Measurements from ENCODE around the gene FAM163B. TPM values are rescaled to one million over a fixed set of nuclear protein-coding genes. Genes with fewer than 3 reads are reported as not detected.
"Not testable (repeated sequence)": the region's sequence is repeated elsewhere in the genome, so short reads cannot be mapped to it uniquely, and the experiment has no call there.

Gene FAM163B
- total RNA-seq, 2 experiments from 2014 or later, result not detected

- Mint-ChIP-seq H3K27me3 (no peaks in the 10 kb centered on the region), H3K4me3 (no peak overlapping the region), H3K9me3 (no peaks in the 10 kb centered on the region), H3K4me1 (no peaks in the 10 kb centered on the region), H3K27ac (no peak overlapping the region), H3K36me3 (no peaks in the 10 kb centered on the region)
- POLR2A ChIA-PET, result no interaction called here
- ATAC-seq (ENCODE audit: low read depth), result no peak
- DNase-seq, result no peak
Measured at GRCh38 chr9:133566817-133567216, 42.4 kb downstream of the FAM163B start.

GRCh38 chr9:133566382-133566781, 42.8 kb downstream of the FAM163B start:
- Mint-ChIP-seq H3K27me3 (no peaks in the 10 kb centered on the region), H3K9me3 (no peaks in the 10 kb centered on the region), H3K4me1 (no peaks in the 10 kb centered on the region), H3K27ac (no peak overlapping the region), H3K4me3 (no peak overlapping the region), H3K36me3 (no peaks in the 10 kb centered on the region)
- POLR2A ChIA-PET, result no interaction called here
- ATAC-seq (ENCODE audit: low read depth) (no peak), DNase-seq (no peak)

GRCh38 chr9:133564451-133565116, 44.6 kb downstream of the FAM163B start:
- DNase-seq, result no peak
- no peak overlapping the region for H3K4me3 Mint-ChIP-seq
- H3K36me3 Mint-ChIP-seq, result no peaks in the 10 kb centered on the region
- H3K27ac Mint-ChIP-seq, result peak overlapping the region; percentile 30
- POLR2A ChIA-PET, result no interaction called here
- no peaks in the 10 kb centered on the region for H3K9me3 Mint-ChIP-seq
- H3K27me3 Mint-ChIP-seq, result peaks cover 3% of the 10 kb centered on the region
- ATAC-seq (ENCODE audit: low read depth), result no peak
- no peaks in the 10 kb centered on the region for H3K4me1 Mint-ChIP-seq

GRCh38 chr9:133563814-133564213, 45.4 kb downstream of the FAM163B start:
- H3K36me3 Mint-ChIP-seq; H3K4me1 Mint-ChIP-seq; H3K27ac Mint-ChIP-seq; H3K4me3 Mint-ChIP-seq; H3K9me3 Mint-ChIP-seq; ATAC-seq (ENCODE audit: low read depth); DNase-seq; POLR2A ChIA-PET; H3K27me3 Mint-ChIP-seq: not testable (repeated sequence)

- ATAC-seq (ENCODE audit: low read depth), result no peak
- Mint-ChIP-seq H3K27ac (no peak overlapping the region), H3K9me3 (no peaks in the 10 kb centered on the region), H3K4me1 (peaks cover 4% of the 10 kb centered on the region), H3K27me3 (peaks cover 5% of the 10 kb centered on the region), H3K36me3 (no peaks in the 10 kb centered on the region), H3K4me3 (no peak overlapping the region)
- no peak for DNase-seq
- POLR2A ChIA-PET, result no interaction called here
Measured at GRCh38 chr9:133563291-133563796, 45.8 kb downstream of the FAM163B start.

GRCh38 chr9:133562611-133563290, 46.4 kb downstream of the FAM163B start:
- ATAC-seq (ENCODE audit: low read depth) (no peak), DNase-seq (no peak)
- Mint-ChIP-seq H3K9me3 (no peaks in the 10 kb centered on the region), H3K36me3 (no peaks in the 10 kb centered on the region), H3K4me3 (no peak overlapping the region), H3K27me3 (peaks cover 5% of the 10 kb centered on the region), H3K27ac (no peak overlapping the region), H3K4me1 (peaks cover 9% of the 10 kb centered on the region)
- POLR2A ChIA-PET, result no interaction called here

- H3K4me1 Mint-ChIP-seq, result peaks cover 9% of the 10 kb centered on the region
- DNase-seq (no peak), ATAC-seq (ENCODE audit: low read depth) (no peak)
- peaks cover 5% of the 10 kb centered on the region for H3K27me3 Mint-ChIP-seq
- no peaks in the 10 kb centered on the region for H3K9me3 Mint-ChIP-seq
- H3K4me3 Mint-ChIP-seq, result no peak overlapping the region
- POLR2A ChIA-PET, result no interaction called here
- H3K36me3 Mint-ChIP-seq, result no peaks in the 10 kb centered on the region
- H3K27ac Mint-ChIP-seq, result no peak overlapping the region
Measured at GRCh38 chr9:133561976-133562554, 47.1 kb downstream of the FAM163B start.

GRCh38 chr9:133560944-133561343, 48.2 kb downstream of the FAM163B start:
- Mint-ChIP-seq H3K9me3 (no peaks in the 10 kb centered on the region), H3K4me1 (peaks cover 9% of the 10 kb centered on the region), H3K36me3 (no peaks in the 10 kb centered on the region), H3K27ac (no peak overlapping the region), H3K4me3 (no peak overlapping the region), H3K27me3 (peaks cover 5% of the 10 kb centered on the region)
- POLR2A ChIA-PET, result no interaction called here
- DNase-seq, result no peak
- no peak for ATAC-seq (ENCODE audit: low read depth)

- ATAC-seq (ENCODE audit: low read depth) (no peak), DNase-seq (no peak)
- Mint-ChIP-seq H3K4me1 (peaks cover 9% of the 10 kb centered on the region), H3K4me3 (no peak overlapping the region), H3K36me3 (no peaks in the 10 kb centered on the region), H3K9me3 (no peaks in the 10 kb centered on the region), H3K27me3 (peaks cover 5% of the 10 kb centered on the region), H3K27ac (no peak overlapping the region)
- POLR2A ChIA-PET, result no interaction called here
Measured at GRCh38 chr9:133560311-133560710, 48.9 kb downstream of the FAM163B start.

- POLR2A ChIA-PET, result no interaction called here
- H3K27me3 Mint-ChIP-seq, result peaks cover 5% of the 10 kb centered on the region
- peaks cover 9% of the 10 kb centered on the region for H3K4me1 Mint-ChIP-seq
- no peak for ATAC-seq (ENCODE audit: low read depth)
- H3K36me3 Mint-ChIP-seq, result no peaks in the 10 kb centered on the region
- no peaks in the 10 kb centered on the region for H3K9me3 Mint-ChIP-seq
- H3K4me3 Mint-ChIP-seq, result no peak overlapping the region
- no peak for DNase-seq
- no peak overlapping the region for H3K27ac Mint-ChIP-seq
Measured at GRCh38 chr9:133558191-133559126, 50.7 kb downstream of the FAM163B start.

GRCh38 chr9:133557581-133557980, 51.6 kb downstream of the FAM163B start:
- Mint-ChIP-seq H3K27ac (no peak overlapping the region), H3K4me1 (peaks cover 9% of the 10 kb centered on the region), H3K9me3 (no peaks in the 10 kb centered on the region), H3K4me3 (no peak overlapping the region), H3K36me3 (no peaks in the 10 kb centered on the region), H3K27me3 (peaks cover 5% of the 10 kb centered on the region)
- ATAC-seq (ENCODE audit: low read depth) (no peak), DNase-seq (no peak)
- POLR2A ChIA-PET, result no interaction called here

GRCh38 chr9:133556354-133556753, 52.8 kb downstream of the FAM163B start:
- Mint-ChIP-seq H3K4me3 (no peak overlapping the region), H3K27me3 (peaks cover 5% of the 10 kb centered on the region), H3K4me1 (peaks cover 9% of the 10 kb centered on the region), H3K36me3 (no peaks in the 10 kb centered on the region), H3K27ac (no peak overlapping the region), H3K9me3 (no peaks in the 10 kb centered on the region)
- no peak for DNase-seq
- POLR2A ChIA-PET, result no interaction called here
- no peak for ATAC-seq (ENCODE audit: low read depth)

GRCh38 chr9:133554729-133555128, 54.5 kb downstream of the FAM163B start:
- ATAC-seq (ENCODE audit: low read depth) (no peak), DNase-seq (no peak)
- H3K27me3 Mint-ChIP-seq, result peaks cover 2% of the 10 kb centered on the region
- no peak overlapping the region for H3K4me3 Mint-ChIP-seq
- H3K36me3 Mint-ChIP-seq, result no peaks in the 10 kb centered on the region
- H3K4me1 Mint-ChIP-seq, result peaks cover 9% of the 10 kb centered on the region
- H3K27ac Mint-ChIP-seq, result no peak overlapping the region
- POLR2A ChIA-PET, result no interaction called here
- H3K9me3 Mint-ChIP-seq, result no peaks in the 10 kb centered on the region

Data from activated naive CD8-positive, alpha-beta T cell treated with anti-CD3 and anti-CD28 coated beads, Interleukin-2, amount 10 ng/mL, durations not matched to agents 7 days and 5 days (primary cell).